Lower leg skin (tissue), 3 donors: ENCODE results near the gene OVOL2.

Experiments
- CTCF ChIP-seq, 3 donors: fragments of 450-650 bp; IDR thresholded peaks; one replicate each; pipeline ENCODE4 v1.5.1; 2016; ENCODE audit warnings: antibody characterized with exemption in 3 of 3, mild to moderate bottlenecking in 3 of 3, moderate library complexity in 2 of 3
- POLR2A ChIP-seq, 2 donors: fragments of 450-650 bp; IDR thresholded peaks; one replicate each; pipeline ENCODE4 v1.6.1; 2016 to 2017; ENCODE audit warnings: antibody characterized with exemption in 2 of 2, mild to moderate bottlenecking in 1 of 2, moderate library complexity in 1 of 2

GRCh38 chr20:17999566-17999965 lies 58.1 kb downstream of the OVOL2 start:
- TF ChIP-seq CTCF (IDR thresholded peaks at IDR 0.05) (no peak), POLR2A (IDR thresholded peaks at IDR 0.05) (no peak)
